HK-2 (cell line): ENCODE data around the gene ITGA2B.
"Not testable (repeated sequence)": the region's sequence is repeated elsewhere in the genome, so short reads cannot be mapped to it uniquely, and the experiment has no call there.

Source experiments
- DNase-seq: peaks from one replicate; pipeline ENCODE4 v3.0.0-alpha.2; 2018; ENCODE audit not compliant: unreplicated experiment

Gene ITGA2B

GRCh38 chr17:44389281-44389680 lies at the start of gene ITGA2B:
Gene ITGA2B, minus strand, starts transcription at chr17:44389649. Its CDS starts 176 bp downstream, at chr17:44389473.
- DNase-seq: no peak

- DNase-seq: no peak
Observed at GRCh38 chr17:44439168-44439567, 49.7 kb upstream of the ITGA2B start.

- no peak for DNase-seq
Observed at GRCh38 chr17:44438636-44439035, 49.2 kb upstream of the ITGA2B start.

- no peak for DNase-seq
Observed at GRCh38 chr17:44436336-44436735, 46.9 kb upstream of the ITGA2B start.

- DNase-seq: no peak
Observed at GRCh38 chr17:44432254-44433157, 43.1 kb upstream of the ITGA2B start.

- DNase-seq: no peak
Observed at GRCh38 chr17:44424828-44425461, 35.5 kb upstream of the ITGA2B start.

GRCh38 chr17:44417553-44417952 lies 28.1 kb upstream of the ITGA2B start:
- peak; percentile 20 for DNase-seq

GRCh38 chr17:44416558-44417289 lies 27.3 kb upstream of the ITGA2B start:
- no peak for DNase-seq

GRCh38 chr17:44414394-44415155 lies 25.1 kb upstream of the ITGA2B start:
- DNase-seq: no peak

GRCh38 chr17:44409309-44410028 lies 20.0 kb upstream of the ITGA2B start:
- no peak for DNase-seq

GRCh38 chr17:44408786-44409185 lies 19.3 kb upstream of the ITGA2B start:
- DNase-seq: no peak

- DNase-seq: no peak
Observed at GRCh38 chr17:44402564-44403172, 13.2 kb upstream of the ITGA2B start.

GRCh38 chr17:44400226-44400847 lies 10.9 kb upstream of the ITGA2B start:
- no peak for DNase-seq

- DNase-seq: no peak
Observed at GRCh38 chr17:44398692-44399691, 9.5 kb upstream of the ITGA2B start.

GRCh38 chr17:44397479-44398440 lies 8.3 kb upstream of the ITGA2B start:
- no peak for DNase-seq

- no peak for DNase-seq
Observed at GRCh38 chr17:44396946-44397345, 7.5 kb upstream of the ITGA2B start.

- DNase-seq: no peak
Observed at GRCh38 chr17:44394833-44395232, 5.4 kb upstream of the ITGA2B start.

- not testable (repeated sequence) for DNase-seq
Observed at GRCh38 chr17:44394112-44394511, 4.7 kb upstream of the ITGA2B start.
